Mammary epithelial cell (primary cell): Measurements from ENCODE around the gene FAM13A.

Source experiments
- EZH2 ChIP-seq: IDR thresholded peaks from 2 replicates; pipeline ENCODE4 v1.6.1; 2012; ENCODE audit warnings: low read length, inconsistent platforms, borderline replicate concordance
- TF ChIP-seq, protein P1 (sequence below), 2 donors: IDR thresholded peaks in 1 of 2; conservative IDR thresholded peaks in 1 of 2; 2 replicates each; pipeline ENCODE4 v1.5.1; 2011 to 2012; ENCODE audit warnings: inconsistent platforms in 2 of 2, low read length in 2 of 2, mild to moderate bottlenecking in 2 of 2, control low read depth in 1 of 2, low read depth in 1 of 2; ENCODE audit not compliant: insufficient read depth in 1 of 2; ENCODE audit errors: extremely low read depth in 1 of 2

- no peak for TF ChIP-seq EZH2
- TF ChIP-seq, protein P1, sequence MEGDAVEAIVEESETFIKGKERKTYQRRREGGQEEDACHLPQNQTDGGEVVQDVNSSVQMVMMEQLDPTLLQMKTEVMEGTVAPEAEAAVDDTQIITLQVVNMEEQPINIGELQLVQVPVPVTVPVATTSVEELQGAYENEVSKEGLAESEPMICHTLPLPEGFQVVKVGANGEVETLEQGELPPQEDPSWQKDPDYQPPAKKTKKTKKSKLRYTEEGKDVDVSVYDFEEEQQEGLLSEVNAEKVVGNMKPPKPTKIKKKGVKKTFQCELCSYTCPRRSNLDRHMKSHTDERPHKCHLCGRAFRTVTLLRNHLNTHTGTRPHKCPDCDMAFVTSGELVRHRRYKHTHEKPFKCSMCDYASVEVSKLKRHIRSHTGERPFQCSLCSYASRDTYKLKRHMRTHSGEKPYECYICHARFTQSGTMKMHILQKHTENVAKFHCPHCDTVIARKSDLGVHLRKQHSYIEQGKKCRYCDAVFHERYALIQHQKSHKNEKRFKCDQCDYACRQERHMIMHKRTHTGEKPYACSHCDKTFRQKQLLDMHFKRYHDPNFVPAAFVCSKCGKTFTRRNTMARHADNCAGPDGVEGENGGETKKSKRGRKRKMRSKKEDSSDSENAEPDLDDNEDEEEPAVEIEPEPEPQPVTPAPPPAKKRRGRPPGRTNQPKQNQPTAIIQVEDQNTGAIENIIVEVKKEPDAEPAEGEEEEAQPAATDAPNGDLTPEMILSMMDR (conservative IDR thresholded peaks at IDR 0.05 in 1 of 2, IDR thresholded peaks at IDR 0.05 in 1 of 2; ENCODE audit: extremely low read depth in 1 of 2, insufficient read depth in 1 of 2, low read depth in 1 of 2, low read length in 2 of 2) = no peak
Measured at GRCh38 chr4:88718098-88718497, 338.9 kb downstream of the FAM13A start.
